A549 (cell line): ENCODE measurements around the gene QDPR. TPM values are rescaled to one million over a fixed set of nuclear protein-coding genes. Genes with fewer than 3 reads are reported as not detected.

ENCODE experiments used
- ATAC-seq, 2 experiments: fragments of 200-7000 bp in 1 of 2; fragments of >200 bp in 1 of 2; cut with Nextera tagmentation in 1 of 2; cut with Tn5 transposase in 1 of 2; 3 replicates each; pipeline versions ENCODE4 v1.8.0 to v1.9.1; 2018 to 2020; ENCODE audit warnings: mild to moderate bottlenecking in 1 of 2, moderate library complexity in 1 of 2
- CTCF ChIA-PET: fragments of 300-600 bp; sonication (Branson Sonifier 250); formaldehyde crosslinking; extraction: SDS; loops from one replicate; lab custom pipeline; 2021; ENCODE audit warnings: antibody characterized with exemption, inconsistent platforms; lab: Yijun Ruan, JAX
- POLR2A ChIA-PET: fragments of 350-600 bp; formaldehyde crosslinking; extraction: SDS; loops from one replicate; lab custom pipeline; 2021; ENCODE audit warnings: antibody characterized with exemption, inconsistent platforms; lab: Yijun Ruan, JAX
- DNase-seq, 2 experiments: peaks; one replicate each; pipeline versions ENCODE4 v3.0.0 to v3.0.0-alpha.2; 2011 to 2016; ENCODE audit warnings: low read depth in 1 of 2, low spot score in 1 of 2
- FAIRE-seq: peaks from 2 replicates; lab custom pipeline; 2011; peaks lifted over from hg19 to GRCh38; lab: Jason Lieb, UNC
- H3K27ac ChIP-seq, 2 experiments: fragments of >200 bp; sonication (Bioruptor Twin); formaldehyde crosslinking; 3 replicates each; pipeline ENCODE4 v1.5.1; 2016 to 2017
- H3K4me1 ChIP-seq: fragments of >200 bp; sonication (Bioruptor Twin); formaldehyde crosslinking; 3 replicates; pipeline ENCODE4 v1.6.1; 2016
- H3K4me2 ChIP-seq: fragments of >200 bp; sonication (Bioruptor Twin); formaldehyde crosslinking; 3 replicates; pipeline ENCODE4 v1.6.1; 2016
- H3K4me3 ChIP-seq: fragments of >200 bp; sonication (Bioruptor Twin); formaldehyde crosslinking; 3 replicates; pipeline ENCODE4 v1.5.1; 2016
- H3K9me3 ChIP-seq: fragments of >200 bp; sonication (Bioruptor Twin); formaldehyde crosslinking; 3 replicates; pipeline ENCODE4 v1.6.1; 2016
- CBX2 ChIP-seq: fragments of 200-600 bp; sonication (generic); IDR thresholded peaks from 2 replicates; pipeline ENCODE4 v1.6.1; 2016; ENCODE audit warnings: low read depth, mild to moderate bottlenecking, borderline replicate concordance
- CBX8 ChIP-seq: fragments of 200-600 bp; sonication (generic); IDR thresholded peaks from 2 replicates; pipeline ENCODE4 v1.6.1; 2016
- CEBPB ChIP-seq, 2 experiments: fragments of >200 bp in 1 of 2; sonication (Bioruptor Twin) in 1 of 2; formaldehyde crosslinking in 1 of 2; IDR thresholded peaks; 2 replicates each; pipeline ENCODE4 v1.6.1; 2012 to 2016
- EHMT2 ChIP-seq: fragments of 200-600 bp; sonication (generic); IDR thresholded peaks from 2 replicates; pipeline ENCODE4 v1.6.1; 2016; ENCODE audit warnings: antibody characterized with exemption, low read depth, mild to moderate bottlenecking, moderate library complexity
- EP300 ChIP-seq, 2 experiments: fragments of >200 bp; sonication (Bioruptor Twin); formaldehyde crosslinking; IDR thresholded peaks; 2 replicates in 1 of 2; 3 replicates in 1 of 2; pipeline ENCODE4 v1.6.1; 2016 to 2017
- FOXS1 ChIP-seq: fragments of 250-450 bp; sonication (Bioruptor Pico); IDR thresholded peaks from 2 replicates; pipeline ENCODE4 v1.5.0; 2020; ENCODE audit warnings: mild to moderate bottlenecking, moderate library complexity
- GATA3 ChIP-seq: IDR thresholded peaks from 2 replicates; pipeline ENCODE4 v1.6.1; 2012; ENCODE audit warnings: borderline replicate concordance
- HOXB5 ChIP-seq: fragments of 250-450 bp; sonication (Bioruptor Pico); IDR thresholded peaks from 2 replicates; pipeline ENCODE4 v1.5.0; 2020; ENCODE audit warnings: mild to moderate bottlenecking, moderate library complexity
- JUNB ChIP-seq: fragments of >200 bp; sonication (Bioruptor Twin); formaldehyde crosslinking; IDR thresholded peaks from 2 replicates; pipeline ENCODE4 v1.6.1; 2016
- NR3C1 ChIP-seq: fragments of >200 bp; sonication (Bioruptor Twin); formaldehyde crosslinking; IDR thresholded peaks from 3 replicates; pipeline ENCODE4 v1.6.1; 2017
- POLR2A ChIP-seq: IDR thresholded peaks from 2 replicates; pipeline ENCODE4 v1.6.1; 2012; ENCODE audit warnings: mild to moderate bottlenecking, low read length
- RAD21 ChIP-seq, 2 experiments: fragments of >200 bp in 1 of 2; sonication (Bioruptor Twin) in 1 of 2; formaldehyde crosslinking in 1 of 2; IDR thresholded peaks in 1 of 2; conservative IDR thresholded peaks in 1 of 2; 2 replicates in 1 of 2; 3 replicates in 1 of 2; pipeline ENCODE4 v1.6.1; 2012 to 2018; ENCODE audit warnings: inconsistent platforms in 1 of 2
- SREBF2 ChIP-seq: fragments of 450-650 bp; IDR thresholded peaks from 2 replicates; pipeline ENCODE4 v1.6.1; 2014; ENCODE audit warnings: mild to moderate bottlenecking, moderate library complexity
- ZSCAN20 ChIP-seq: fragments of 250-450 bp; sonication (Bioruptor Pico); IDR thresholded peaks from 2 replicates; pipeline ENCODE4 v1.8.0; 2022; ENCODE audit warnings: mild to moderate bottlenecking, moderate library complexity
- WGBS: methylation state at CpG from one replicate; pipeline ENCODE4 v1.1.6; 2017; ENCODE audit errors: missing lambda C conversion rate; 5-methylcytosine and 5-hydroxymethylcytosine counted together
- polyA plus RNA-seq, 4 experiments: library from polyadenylated mRNA; depleted of rRNA in 3 of 4; stranded (reverse); fragments of >200 nt; fragmentation: RNase III in 1 of 4; extraction: RNeasy Plus Mini Kit Qiagen cat#74134 plus additional on column Dnase treatment in 1 of 4; gene quantifications; 2 replicates in 3 of 4; 3 replicates in 1 of 4; pipeline ENCODE4 v1.2.3, GENCODE V29; 2011 to 2017
- TF ChIP-seq, protein P1 (sequence below): IDR thresholded peaks from 2 replicates; pipeline ENCODE4 v1.6.1; 2012
- TF ChIP-seq, protein P2 (sequence below): IDR thresholded peaks from 2 replicates; pipeline ENCODE4 v1.6.1; 2012
- TF ChIP-seq, protein P3 (sequence below): fragments of 450-650 bp; IDR thresholded peaks from 2 replicates; pipeline ENCODE4 v1.6.1; 2014; ENCODE audit warnings: antibody characterized with exemption
- TF ChIP-seq, protein P4 (sequence below): fragments of 150-350 bp; IDR thresholded peaks from 2 replicates; pipeline ENCODE4 v1.6.1; 2014; ENCODE audit warnings: low read depth, mild to moderate bottlenecking, low read length

Gene QDPR
- polyA plus RNA-seq, 2 of the 4 experiments (the other 2 are of a cell fraction), result 40.4 to 75.1 TPM

DNA sequence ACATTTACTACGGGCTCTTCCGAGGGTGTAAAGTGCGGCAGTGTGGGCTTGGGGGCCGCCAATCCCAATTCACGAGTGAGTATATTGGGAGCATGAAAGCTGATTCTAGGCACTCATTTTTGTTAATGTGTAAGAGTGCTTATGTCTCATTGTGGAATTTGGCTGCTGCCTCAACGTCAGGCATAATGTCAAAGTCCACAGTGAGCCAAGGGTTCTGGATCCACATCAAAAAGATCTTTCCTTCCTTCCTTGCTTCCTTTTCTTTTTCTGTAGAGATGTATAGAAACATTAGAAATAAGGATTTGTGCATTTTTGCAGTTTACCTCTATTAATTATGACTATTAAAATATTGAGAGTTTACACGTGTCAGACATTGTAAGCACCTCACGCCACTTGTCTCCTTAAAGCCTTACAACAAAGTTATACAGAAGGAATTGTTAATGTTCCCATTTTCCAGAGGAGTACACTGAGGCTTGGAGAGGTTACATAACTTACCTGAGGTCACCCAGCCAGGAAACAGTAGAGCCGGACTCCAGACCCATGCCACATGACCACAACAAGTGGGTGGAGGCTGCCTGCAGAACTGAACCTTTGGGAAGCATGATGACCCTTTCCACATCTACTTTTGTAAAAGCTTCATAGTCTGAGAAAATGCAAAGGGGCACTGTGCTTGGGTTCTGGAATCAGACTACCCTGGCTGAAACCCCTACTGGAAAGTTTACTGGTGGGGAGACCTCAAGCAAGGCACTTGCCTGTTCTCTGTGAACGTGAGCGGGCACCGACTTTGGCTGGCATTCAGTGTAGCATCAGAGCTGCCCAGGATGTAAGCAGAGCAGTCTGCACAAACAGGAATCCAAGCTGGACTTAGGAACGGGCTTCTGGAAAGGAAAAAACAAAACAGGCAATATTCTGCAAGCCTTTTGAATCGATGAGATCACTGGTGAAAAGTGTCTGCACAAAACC is 3.8 kb upstream of the QDPR start:
- Histone ChIP-seq H3K4me3 (no peak overlapping the region), H3K4me2 (peak overlapping the region; percentile 36; the same call in 1 of the 3 replicates), H3K27ac (no peak overlapping the region), H3K9me3 (no peaks in the 10 kb centered on the region), H3K4me1 (peaks cover 11% of the 10 kb centered on the region; the same call in 1 of the 3 replicates)
- ATAC-seq (no peak), DNase-seq (peak in 1 of 2 experiments; percentile 6), FAIRE-seq (no peak)
- WGBS, result 36% methylated on average over 14 of the region's 14 CpGs
- CTCF ChIA-PET, result interaction anchor here (0.6 kb wide), 1 partner anchor 84 kb away, joined by 3 read pairs; no protein-coding TSS in a partner anchor
- POLR2A ChIA-PET, result no interaction called here
- TF ChIP-seq, protein P1, sequence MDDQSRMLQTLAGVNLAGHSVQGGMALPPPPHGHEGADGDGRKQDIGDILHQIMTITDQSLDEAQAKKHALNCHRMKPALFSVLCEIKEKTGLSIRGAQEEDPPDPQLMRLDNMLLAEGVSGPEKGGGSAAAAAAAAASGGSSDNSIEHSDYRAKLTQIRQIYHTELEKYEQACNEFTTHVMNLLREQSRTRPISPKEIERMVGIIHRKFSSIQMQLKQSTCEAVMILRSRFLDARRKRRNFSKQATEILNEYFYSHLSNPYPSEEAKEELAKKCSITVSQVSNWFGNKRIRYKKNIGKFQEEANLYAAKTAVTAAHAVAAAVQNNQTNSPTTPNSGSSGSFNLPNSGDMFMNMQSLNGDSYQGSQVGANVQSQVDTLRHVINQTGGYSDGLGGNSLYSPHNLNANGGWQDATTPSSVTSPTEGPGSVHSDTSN, result no peak
- TF ChIP-seq CBX2 (no peak), NR3C1 (no peak), JUNB (no peak)

DNA sequence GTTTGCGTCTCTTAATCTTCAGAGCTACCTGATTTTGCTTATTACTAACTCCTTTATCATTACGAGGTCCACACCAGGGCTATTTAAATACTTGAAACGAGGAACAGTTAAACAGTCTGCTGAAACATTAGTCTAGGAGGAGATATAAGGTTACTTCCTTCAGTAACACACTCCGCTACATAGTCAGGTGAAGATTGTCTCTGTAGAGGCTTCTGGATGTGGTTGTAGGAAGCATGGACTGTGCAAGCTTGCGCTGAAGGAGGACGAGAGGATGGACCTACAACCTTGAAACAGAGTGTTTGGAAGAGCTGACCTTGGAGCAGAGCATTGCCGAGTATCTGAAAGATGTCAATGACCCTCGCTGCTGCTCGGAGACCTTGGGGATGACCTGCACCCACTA is 3.0 kb upstream of the QDPR start, which contains the start of gene CLRN2:
Gene CLRN2, plus strand, starts transcription at position 301 of the 400 bp plus-strand sequence. CDS start 102 bp downstream, outside the sequence.
- ChIA-PET CTCF (no interaction called here), POLR2A (no interaction called here)
- Histone ChIP-seq H3K27ac (no peak within 1 kb of the TSS), H3K4me1 (peaks cover 15% of the 10 kb centered on the region; the same call in 1 of the 3 replicates), H3K4me2 (peak within 1 kb of the TSS; percentile 36; the same call in 1 of the 3 replicates), H3K4me3 (no peak within 1 kb of the TSS), H3K9me3 (no peaks in the 10 kb centered on the region)
- 78% methylated on average over 9 of the region's 9 CpGs for WGBS
- FAIRE-seq (no peak), ATAC-seq (no peak), DNase-seq (no peak)
- TF ChIP-seq FOXS1 (no peak), EP300 (IDR thresholded peaks at IDR 0.05) (no peak), RAD21 (conservative IDR thresholded peaks at IDR 0.05 in 1 of 2, IDR thresholded peaks at IDR 0.05 in 1 of 2) (no peak), NR3C1 (no peak), POLR2A (no peak), CEBPB (IDR thresholded peaks at IDR 0.05) (no peak), SREBF2 (no peak), EHMT2 (no peak), GATA3 (no peak), HOXB5 (CRISPR knock-in tag) (no peak), CBX8 (no peak), ZSCAN20 (CRISPR knock-in tag) (no peak)
- TF ChIP-seq, protein P2, sequence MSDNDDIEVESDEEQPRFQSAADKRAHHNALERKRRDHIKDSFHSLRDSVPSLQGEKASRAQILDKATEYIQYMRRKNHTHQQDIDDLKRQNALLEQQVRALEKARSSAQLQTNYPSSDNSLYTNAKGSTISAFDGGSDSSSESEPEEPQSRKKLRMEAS, result no peak
- TF ChIP-seq, protein P3, sequence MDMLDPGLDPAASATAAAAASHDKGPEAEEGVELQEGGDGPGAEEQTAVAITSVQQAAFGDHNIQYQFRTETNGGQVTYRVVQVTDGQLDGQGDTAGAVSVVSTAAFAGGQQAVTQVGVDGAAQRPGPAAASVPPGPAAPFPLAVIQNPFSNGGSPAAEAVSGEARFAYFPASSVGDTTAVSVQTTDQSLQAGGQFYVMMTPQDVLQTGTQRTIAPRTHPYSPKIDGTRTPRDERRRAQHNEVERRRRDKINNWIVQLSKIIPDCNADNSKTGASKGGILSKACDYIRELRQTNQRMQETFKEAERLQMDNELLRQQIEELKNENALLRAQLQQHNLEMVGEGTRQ, result no peak
- TF ChIP-seq, protein P1, result no peak
- TF ChIP-seq, protein P4, sequence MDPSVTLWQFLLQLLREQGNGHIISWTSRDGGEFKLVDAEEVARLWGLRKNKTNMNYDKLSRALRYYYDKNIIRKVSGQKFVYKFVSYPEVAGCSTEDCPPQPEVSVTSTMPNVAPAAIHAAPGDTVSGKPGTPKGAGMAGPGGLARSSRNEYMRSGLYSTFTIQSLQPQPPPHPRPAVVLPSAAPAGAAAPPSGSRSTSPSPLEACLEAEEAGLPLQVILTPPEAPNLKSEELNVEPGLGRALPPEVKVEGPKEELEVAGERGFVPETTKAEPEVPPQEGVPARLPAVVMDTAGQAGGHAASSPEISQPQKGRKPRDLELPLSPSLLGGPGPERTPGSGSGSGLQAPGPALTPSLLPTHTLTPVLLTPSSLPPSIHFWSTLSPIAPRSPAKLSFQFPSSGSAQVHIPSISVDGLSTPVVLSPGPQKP, result no peak
